Measurements from ENCODE around the gene TMEM92.
"Not testable (repeated sequence)": the region's sequence is repeated elsewhere in the genome, so short reads cannot be mapped to it uniquely, and the experiment has no call there.

Gene TMEM92

GRCh38 chr17:50276588-50277356, 2.5 kb downstream of the TMEM92 start:
- DNase-seq, result no peak

- DNase-seq, result no peak
Observed at GRCh38 chr17:50277357-50277754, 3.1 kb downstream of the TMEM92 start.

GRCh38 chr17:50278526-50279180, 4.4 kb downstream of the TMEM92 start:
- no peak for DNase-seq

- no peak for DNase-seq
Observed at GRCh38 chr17:50279181-50279526, 4.9 kb downstream of the TMEM92 start.

- DNase-seq, result no peak
Observed at GRCh38 chr17:50279639-50280038, 5.4 kb downstream of the TMEM92 start.

GRCh38 chr17:50280068-50280467, 5.8 kb downstream of the TMEM92 start:
- no peak for DNase-seq

- DNase-seq, result no peak
Observed at GRCh38 chr17:50280801-50281441, 6.7 kb downstream of the TMEM92 start.

- no peak for DNase-seq
Observed at GRCh38 chr17:50281739-50282401, 7.6 kb downstream of the TMEM92 start.

GRCh38 chr17:50283246-50283645, 9.0 kb downstream of the TMEM92 start:
- no peak for DNase-seq

GRCh38 chr17:50283714-50284113, 9.4 kb downstream of the TMEM92 start:
- no peak for DNase-seq

- DNase-seq, result no peak
Observed at GRCh38 chr17:50285941-50286340, 11.7 kb downstream of the TMEM92 start.

- DNase-seq, result not testable (repeated sequence)
Observed at GRCh38 chr17:50287302-50287701, 13.0 kb downstream of the TMEM92 start.

- no peak for DNase-seq
Observed at GRCh38 chr17:50288306-50288705, 14.0 kb downstream of the TMEM92 start.

- DNase-seq, result no peak
Observed at GRCh38 chr17:50289278-50289677, 15.0 kb downstream of the TMEM92 start.

GRCh38 chr17:50289991-50290702, 15.9 kb downstream of the TMEM92 start:
- DNase-seq, result no peak

- DNase-seq, result no peak
Observed at GRCh38 chr17:50290933-50291332, 16.7 kb downstream of the TMEM92 start.

GRCh38 chr17:50292465-50292864, 18.2 kb downstream of the TMEM92 start:
- DNase-seq, result no peak

GRCh38 chr17:50295021-50295420, 20.8 kb downstream of the TMEM92 start:
- DNase-seq, result no peak

- DNase-seq, result peak; percentile 66
Observed at GRCh38 chr17:50297407-50297865, 23.2 kb downstream of the TMEM92 start.

GRCh38 chr17:50298018-50298417, 23.8 kb downstream of the TMEM92 start:
- no peak for DNase-seq

GRCh38 chr17:50299776-50300175, 25.5 kb downstream of the TMEM92 start:
- DNase-seq, result no peak

- DNase-seq, result not testable (repeated sequence)
Observed at GRCh38 chr17:50300824-50301223, 26.6 kb downstream of the TMEM92 start.
